ENCODE data around the gene PARD3B. TPM values are rescaled to one million over a fixed set of nuclear protein-coding genes. Genes with fewer than 3 reads are reported as not detected.

Gene PARD3B
- total and polyA plus RNA-seq, 7 donors, result 0.42 to 6.0 (median 4.8) TPM

DNA sequence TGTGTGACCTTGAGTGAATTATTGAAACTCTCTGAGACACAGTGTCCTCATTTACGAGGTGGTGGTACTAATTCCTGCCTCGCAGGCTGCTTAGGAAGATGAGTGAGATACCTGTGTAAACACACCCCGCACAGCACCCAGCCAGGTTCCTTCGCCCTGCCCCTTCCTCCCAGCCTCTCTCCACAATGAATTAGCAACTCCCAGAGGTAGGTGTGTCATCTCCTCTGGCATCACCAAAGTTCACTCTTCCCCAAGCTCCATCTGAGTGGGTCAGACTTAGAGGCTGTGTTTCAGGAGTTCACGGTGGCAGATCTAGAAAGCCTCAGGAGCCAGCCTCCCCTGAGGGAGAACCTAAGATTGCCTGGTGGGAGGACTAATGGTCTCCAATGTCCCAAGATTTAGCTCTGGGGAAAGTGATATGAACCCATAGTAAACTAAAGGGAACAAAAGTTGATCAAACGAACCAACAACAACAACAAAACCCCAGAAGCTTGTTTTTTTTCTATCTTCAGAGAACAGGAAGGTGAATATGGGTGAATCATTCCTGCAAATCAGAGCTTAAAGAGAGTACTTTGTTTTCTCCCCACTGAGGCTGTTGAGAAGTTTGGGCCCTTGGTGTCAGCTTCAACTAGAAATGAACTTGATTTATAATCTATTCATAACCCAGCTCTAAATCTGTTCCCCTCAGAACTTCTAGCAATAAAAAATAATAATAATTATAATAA lies 1092.7 kb downstream of the PARD3B start:
- Histone ChIP-seq H3K4me3 (no peak overlapping the region), H3K36me3 (ENCODE audit: insufficient read depth in 1 of 2, low read depth in 1 of 2) (no peaks in the 10 kb centered on the region), H3K27me3 (ENCODE audit: insufficient read depth in 3 of 3, low read length in 2 of 3) (no peaks in the 10 kb centered on the region), H3K4me1 (no peaks in the 10 kb centered on the region), H3K9me3 (no peaks in the 10 kb centered on the region), H3K27ac (no peak overlapping the region)
- TF ChIP-seq, protein P1, sequence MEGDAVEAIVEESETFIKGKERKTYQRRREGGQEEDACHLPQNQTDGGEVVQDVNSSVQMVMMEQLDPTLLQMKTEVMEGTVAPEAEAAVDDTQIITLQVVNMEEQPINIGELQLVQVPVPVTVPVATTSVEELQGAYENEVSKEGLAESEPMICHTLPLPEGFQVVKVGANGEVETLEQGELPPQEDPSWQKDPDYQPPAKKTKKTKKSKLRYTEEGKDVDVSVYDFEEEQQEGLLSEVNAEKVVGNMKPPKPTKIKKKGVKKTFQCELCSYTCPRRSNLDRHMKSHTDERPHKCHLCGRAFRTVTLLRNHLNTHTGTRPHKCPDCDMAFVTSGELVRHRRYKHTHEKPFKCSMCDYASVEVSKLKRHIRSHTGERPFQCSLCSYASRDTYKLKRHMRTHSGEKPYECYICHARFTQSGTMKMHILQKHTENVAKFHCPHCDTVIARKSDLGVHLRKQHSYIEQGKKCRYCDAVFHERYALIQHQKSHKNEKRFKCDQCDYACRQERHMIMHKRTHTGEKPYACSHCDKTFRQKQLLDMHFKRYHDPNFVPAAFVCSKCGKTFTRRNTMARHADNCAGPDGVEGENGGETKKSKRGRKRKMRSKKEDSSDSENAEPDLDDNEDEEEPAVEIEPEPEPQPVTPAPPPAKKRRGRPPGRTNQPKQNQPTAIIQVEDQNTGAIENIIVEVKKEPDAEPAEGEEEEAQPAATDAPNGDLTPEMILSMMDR (IDR thresholded peaks at IDR 0.05), result no peak
- intact Hi-C loops (cut with DNase I), result no loop called here
- ATAC-seq, result no peak
- WGBS, 3 donors, result 79 to 89% (median 83%) methylated on average over 6 of the region's 6 CpGs
- no peak for DNase-seq

DNA sequence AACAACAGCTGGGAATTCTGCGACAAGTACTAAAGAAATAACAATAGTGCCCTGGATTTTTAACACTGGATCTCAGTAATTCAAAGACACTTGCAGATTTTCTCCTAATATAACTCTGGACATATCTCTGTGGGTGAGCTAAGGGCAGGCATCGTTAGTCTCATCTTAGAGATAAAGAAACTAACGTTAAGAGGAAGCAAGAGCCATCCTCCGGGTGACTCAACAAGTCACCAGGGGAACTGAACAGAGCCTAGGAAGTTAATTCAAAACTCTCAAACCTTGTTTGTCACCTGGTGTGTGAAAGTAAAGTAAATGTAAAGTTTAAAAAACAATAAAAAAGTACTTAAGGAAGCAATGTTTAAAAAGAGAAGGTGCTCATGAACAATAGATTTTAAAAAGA lies 1095.4 kb downstream of the PARD3B start:
- H3K27ac ChIP-seq, result no peak overlapping the region
- no peak overlapping the region for H3K4me3 ChIP-seq
- no peaks in the 10 kb centered on the region for H3K36me3 ChIP-seq (ENCODE audit: insufficient read depth in 1 of 2, low read depth in 1 of 2)
- intact Hi-C loops (cut with DNase I), result no loop called here
- TF ChIP-seq, protein P1 (IDR thresholded peaks at IDR 0.05), result no peak
- ATAC-seq (no peak), DNase-seq (no peak)
- 69 to 75% (median 73%) methylated on average over 4 of the region's 4 CpGs for WGBS, 3 donors
- H3K9me3 ChIP-seq, result no peaks in the 10 kb centered on the region
- H3K4me1 ChIP-seq, result no peaks in the 10 kb centered on the region
- no peaks in the 10 kb centered on the region for H3K27me3 ChIP-seq (ENCODE audit: insufficient read depth in 3 of 3, low read length in 2 of 3)

DNA sequence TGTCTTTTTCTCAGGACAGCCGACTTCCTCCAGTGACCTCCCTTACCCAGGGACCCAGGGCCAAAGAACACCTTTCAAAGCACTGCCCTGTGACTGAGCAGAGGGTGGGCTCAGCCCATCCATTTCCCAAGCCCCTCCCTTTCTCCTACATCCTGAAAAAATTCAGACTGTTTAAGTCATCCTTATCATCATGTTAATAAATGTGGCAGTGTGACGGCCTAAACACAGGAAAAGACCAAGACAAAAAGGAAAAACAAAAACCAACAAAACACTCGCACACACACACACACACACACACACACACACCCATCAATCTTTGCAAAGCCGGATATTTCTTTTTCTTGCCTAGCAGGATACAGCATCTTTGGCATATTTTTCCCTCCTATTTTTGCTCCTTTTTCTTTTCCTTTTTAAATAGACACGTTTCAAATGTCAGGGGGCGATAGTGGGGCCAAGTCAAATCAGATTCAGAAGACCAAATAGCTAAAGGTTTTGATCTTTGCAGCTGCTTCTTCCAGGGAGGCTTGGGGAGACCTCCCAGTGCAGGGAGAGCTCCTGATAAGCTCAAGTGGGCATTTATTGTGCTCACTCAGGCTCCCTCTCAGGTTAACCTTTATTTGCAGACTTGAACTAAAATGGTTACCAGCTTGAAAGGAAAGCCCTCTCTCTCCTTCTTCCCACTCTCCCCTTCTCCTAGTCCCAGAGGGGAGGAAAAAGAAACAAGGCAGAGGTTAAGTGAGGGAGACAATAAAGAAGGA lies 1097.5 kb downstream of the PARD3B start:
- Histone ChIP-seq H3K4me1 (no peaks in the 10 kb centered on the region), H3K9me3 (no peaks in the 10 kb centered on the region), H3K4me3 (no peak overlapping the region), H3K27ac (no peak overlapping the region), H3K27me3 (ENCODE audit: insufficient read depth in 3 of 3, low read length in 2 of 3) (no peaks in the 10 kb centered on the region), H3K36me3 (ENCODE audit: insufficient read depth in 1 of 2, low read depth in 1 of 2) (no peaks in the 10 kb centered on the region)
- TF ChIP-seq, protein P1 (IDR thresholded peaks at IDR 0.05), result no peak
- 40 to 51% (median 48%) methylated on average over 6 of the region's 6 CpGs for WGBS, 3 donors
- DNase-seq (no peak), ATAC-seq (no peak)
- intact Hi-C loops (cut with DNase I), result no loop called here

DNA sequence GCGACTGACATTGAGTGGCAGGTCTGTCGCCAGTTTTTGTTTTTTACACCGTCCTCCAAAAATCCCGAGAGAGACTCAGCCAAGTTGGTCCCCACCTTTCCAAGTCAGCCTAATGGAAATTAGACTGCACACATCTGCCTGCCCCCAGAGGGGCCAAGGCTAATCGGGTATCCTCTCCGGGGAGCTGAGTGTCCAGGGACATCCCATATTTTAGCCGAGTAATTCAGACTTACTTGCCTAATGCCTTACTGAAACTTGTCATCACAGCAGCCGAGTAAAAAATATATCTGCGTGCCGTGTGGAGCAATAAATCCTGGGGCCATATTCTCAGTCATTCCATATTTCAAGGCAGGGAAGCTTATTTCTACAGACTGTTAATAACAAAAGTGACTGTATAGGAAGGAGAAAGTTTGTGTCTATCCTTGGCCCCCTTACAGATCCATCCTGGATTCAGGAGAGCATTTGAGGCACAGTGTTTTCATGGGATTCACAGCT lies 1098.2 kb downstream of the PARD3B start:
- Histone ChIP-seq H3K27me3 (ENCODE audit: insufficient read depth in 3 of 3, low read length in 2 of 3) (no peaks in the 10 kb centered on the region), H3K27ac (no peak overlapping the region), H3K9me3 (no peaks in the 10 kb centered on the region), H3K36me3 (ENCODE audit: insufficient read depth in 1 of 2, low read depth in 1 of 2) (no peaks in the 10 kb centered on the region), H3K4me3 (no peak overlapping the region), H3K4me1 (no peaks in the 10 kb centered on the region)
- no peak for DNase-seq
- TF ChIP-seq, protein P1 (IDR thresholded peaks at IDR 0.05), result no peak
- ATAC-seq, result no peak
- intact Hi-C loops (cut with DNase I), result no loop called here
- WGBS, 3 donors, result 51 to 55% (median 54%) methylated on average over 10 of the region's 10 CpGs
